Sigmoid colon (tissue), 4 donors: ENCODE results near the gene CFAP97D2.

Source experiments
- POLR2A ChIP-seq, 2 donors: fragments of 450-650 bp; IDR thresholded peaks; one replicate each; pipeline ENCODE4 v1.6.1; 2016; ENCODE audit warnings: antibody characterized with exemption in 2 of 2, mild to moderate bottlenecking in 2 of 2, moderate library complexity in 2 of 2
- POLR2AphosphoS5 ChIP-seq, 4 donors: sonication (generic); formaldehyde crosslinking; IDR thresholded peaks; one replicate each; pipeline ENCODE4 v1.6.1; 2017; ENCODE audit warnings: antibody characterized with exemption in 4 of 4
- TF ChIP-seq, protein P1 (sequence below), 4 experiments: fragments of 450-650 bp in 3 of 4; fragments of 200-600 bp in 1 of 4; IDR thresholded peaks; one replicate each; pipeline ENCODE4 v1.5.1; 2016 to 2019; ENCODE audit warnings: antibody characterized with exemption in 4 of 4, mild to moderate bottlenecking in 3 of 4, moderate library complexity in 2 of 4

DNA sequence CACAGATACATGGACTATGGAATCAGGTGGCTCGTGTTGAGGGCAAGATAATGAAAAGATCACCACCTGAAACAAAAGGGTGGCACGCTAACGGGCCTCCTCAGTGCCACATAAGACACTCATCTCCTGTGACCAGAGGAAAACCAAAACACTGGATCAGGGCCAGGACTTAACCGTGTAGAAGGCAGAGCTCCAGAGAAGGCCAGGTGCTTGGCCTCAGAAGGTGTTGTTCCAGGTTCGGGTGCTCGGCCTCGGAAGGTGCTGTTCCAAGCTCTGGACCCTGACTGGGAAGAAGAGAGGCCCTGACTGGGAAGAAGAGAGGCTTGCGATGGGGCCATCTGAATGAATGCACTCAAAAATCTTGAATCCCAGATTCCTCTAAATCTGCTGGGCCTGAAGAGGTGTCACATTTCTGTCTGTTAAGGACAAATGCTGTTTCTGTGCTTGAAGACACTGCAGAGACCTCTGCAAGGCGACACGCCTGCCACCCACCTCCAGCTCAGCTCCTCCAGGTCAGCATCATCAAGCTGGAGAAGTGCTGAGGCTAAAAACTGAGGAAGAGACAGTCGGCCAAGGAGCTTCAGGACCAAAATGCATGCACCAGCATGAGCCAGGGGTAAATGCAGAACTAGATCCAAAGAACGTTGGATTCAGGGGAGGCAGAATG, 44.0 kb upstream of the CFAP97D2 start:
- TF ChIP-seq POLR2AphosphoS5 (IDR thresholded peaks at IDR 0.05), result no peak
- TF ChIP-seq, protein P1, sequence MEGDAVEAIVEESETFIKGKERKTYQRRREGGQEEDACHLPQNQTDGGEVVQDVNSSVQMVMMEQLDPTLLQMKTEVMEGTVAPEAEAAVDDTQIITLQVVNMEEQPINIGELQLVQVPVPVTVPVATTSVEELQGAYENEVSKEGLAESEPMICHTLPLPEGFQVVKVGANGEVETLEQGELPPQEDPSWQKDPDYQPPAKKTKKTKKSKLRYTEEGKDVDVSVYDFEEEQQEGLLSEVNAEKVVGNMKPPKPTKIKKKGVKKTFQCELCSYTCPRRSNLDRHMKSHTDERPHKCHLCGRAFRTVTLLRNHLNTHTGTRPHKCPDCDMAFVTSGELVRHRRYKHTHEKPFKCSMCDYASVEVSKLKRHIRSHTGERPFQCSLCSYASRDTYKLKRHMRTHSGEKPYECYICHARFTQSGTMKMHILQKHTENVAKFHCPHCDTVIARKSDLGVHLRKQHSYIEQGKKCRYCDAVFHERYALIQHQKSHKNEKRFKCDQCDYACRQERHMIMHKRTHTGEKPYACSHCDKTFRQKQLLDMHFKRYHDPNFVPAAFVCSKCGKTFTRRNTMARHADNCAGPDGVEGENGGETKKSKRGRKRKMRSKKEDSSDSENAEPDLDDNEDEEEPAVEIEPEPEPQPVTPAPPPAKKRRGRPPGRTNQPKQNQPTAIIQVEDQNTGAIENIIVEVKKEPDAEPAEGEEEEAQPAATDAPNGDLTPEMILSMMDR (IDR thresholded peaks at IDR 0.05), result no peak
- TF ChIP-seq POLR2A (IDR thresholded peaks at IDR 0.05), result no peak
